ENCODE measurements around the gene ASIC5.

- TF ChIP-seq, protein P1, sequence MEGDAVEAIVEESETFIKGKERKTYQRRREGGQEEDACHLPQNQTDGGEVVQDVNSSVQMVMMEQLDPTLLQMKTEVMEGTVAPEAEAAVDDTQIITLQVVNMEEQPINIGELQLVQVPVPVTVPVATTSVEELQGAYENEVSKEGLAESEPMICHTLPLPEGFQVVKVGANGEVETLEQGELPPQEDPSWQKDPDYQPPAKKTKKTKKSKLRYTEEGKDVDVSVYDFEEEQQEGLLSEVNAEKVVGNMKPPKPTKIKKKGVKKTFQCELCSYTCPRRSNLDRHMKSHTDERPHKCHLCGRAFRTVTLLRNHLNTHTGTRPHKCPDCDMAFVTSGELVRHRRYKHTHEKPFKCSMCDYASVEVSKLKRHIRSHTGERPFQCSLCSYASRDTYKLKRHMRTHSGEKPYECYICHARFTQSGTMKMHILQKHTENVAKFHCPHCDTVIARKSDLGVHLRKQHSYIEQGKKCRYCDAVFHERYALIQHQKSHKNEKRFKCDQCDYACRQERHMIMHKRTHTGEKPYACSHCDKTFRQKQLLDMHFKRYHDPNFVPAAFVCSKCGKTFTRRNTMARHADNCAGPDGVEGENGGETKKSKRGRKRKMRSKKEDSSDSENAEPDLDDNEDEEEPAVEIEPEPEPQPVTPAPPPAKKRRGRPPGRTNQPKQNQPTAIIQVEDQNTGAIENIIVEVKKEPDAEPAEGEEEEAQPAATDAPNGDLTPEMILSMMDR (IDR thresholded peaks at IDR 0.05) = no peak
- TF ChIP-seq POLR2AphosphoS5 (IDR thresholded peaks at IDR 0.05) (no peak), POLR2A (IDR thresholded peaks at IDR 0.05) (no peak)
Observed at GRCh38 chr4:155875878-155876277, 9.8 kb upstream of the ASIC5 start.

Data from prostate gland (tissue), 2 donors.